Esophagus muscularis mucosa (tissue), 4 donors: ENCODE results near the gene AIM2. TPM values are rescaled to one million over a fixed set of nuclear protein-coding genes. Genes with fewer than 3 reads are reported as not detected.
"Not testable (repeated sequence)": the region's sequence is repeated elsewhere in the genome, so short reads cannot be mapped to it uniquely, and the experiment has no call there.

Experiments used
- DNase-seq: peaks from one replicate; pipeline ENCODE4 v3.0.0-alpha.2; 2017; ENCODE audit errors: extremely low spot score
- H3K27ac ChIP-seq, 4 donors: fragments of 200-600 bp; sonication (generic); replicated peaks in 1 of 4; 1 replicate in 3 of 4; 2 replicates in 1 of 4; pipeline ENCODE4 v1.5.1; 2016 to 2019; ENCODE audit warnings: mild to moderate bottlenecking in 1 of 4
- H3K27me3 ChIP-seq, 4 donors: fragments of 200-600 bp; sonication (generic); one replicate each; pipeline versions ENCODE4 v1.5.1 to v1.6.0; 2016 to 2019
- H3K36me3 ChIP-seq, 4 donors: fragments of 200-600 bp; sonication (generic); one replicate each; pipeline ENCODE4 v1.5.1; 2016 to 2019
- H3K4me1 ChIP-seq, 4 donors: fragments of 200-600 bp; sonication (generic); one replicate each; pipeline ENCODE4 v1.5.1; 2016 to 2019
- H3K4me3 ChIP-seq, 4 donors: fragments of 200-600 bp; sonication (generic); 1 replicate in 2 of 4; 2 replicates in 2 of 4; pipeline ENCODE4 v1.5.1; 2016 to 2019; ENCODE audit warnings: mild to moderate bottlenecking in 4 of 4, moderate library complexity in 1 of 4
- H3K9me3 ChIP-seq, 4 donors: fragments of 200-600 bp; sonication (generic); 1 replicate in 3 of 4; 2 replicates in 1 of 4; pipeline ENCODE4 v1.5.1; 2016 to 2019
- EP300 ChIP-seq: sonication (generic); formaldehyde crosslinking; IDR thresholded peaks from one replicate; pipeline ENCODE4 v1.6.1; 2017; ENCODE audit warnings: antibody characterized with exemption
- POLR2A ChIP-seq: fragments of 450-650 bp; IDR thresholded peaks from one replicate; pipeline ENCODE4 v1.6.1; 2017; ENCODE audit warnings: antibody characterized with exemption, moderate library complexity, mild to moderate bottlenecking, low read depth
- POLR2AphosphoS5 ChIP-seq, 2 donors: sonication (generic); formaldehyde crosslinking; IDR thresholded peaks; one replicate each; pipeline ENCODE4 v1.6.1; 2017; ENCODE audit warnings: antibody characterized with exemption in 2 of 2
- WGBS: methylation state at CpG from one replicate; pipeline ENCODE4 v1.1.5; 2018; 5-methylcytosine and 5-hydroxymethylcytosine counted together
- intact Hi-C: fragments of 100-400 bp; cut with DNase I; formaldehyde crosslinking; loops from one replicate; pipeline ENCODE4 v1.15.1; 2023
- total RNA-seq, 4 donors: library from RNA; depleted of rRNA; stranded (reverse); fragments of >200 nt; gene quantifications; one replicate each; pipeline versions ENCODE4 v1.1.0 to v1.2.1, GENCODE V29; 2016
- TF ChIP-seq, protein P1 (sequence below), 3 experiments: fragments of 200-600 bp in 2 of 3; fragments of 450-650 bp in 1 of 3; sonication (generic) in 2 of 3; IDR thresholded peaks; one replicate each; pipeline ENCODE4 v1.5.1; 2017 to 2019; ENCODE audit warnings: antibody characterized with exemption in 3 of 3, mild to moderate bottlenecking in 2 of 3, moderate library complexity in 1 of 3

AIM2 gene
- total RNA-seq, 4 donors from 2014 or later = 0.32 to 0.50 TPM; not detected in 2

DNA sequence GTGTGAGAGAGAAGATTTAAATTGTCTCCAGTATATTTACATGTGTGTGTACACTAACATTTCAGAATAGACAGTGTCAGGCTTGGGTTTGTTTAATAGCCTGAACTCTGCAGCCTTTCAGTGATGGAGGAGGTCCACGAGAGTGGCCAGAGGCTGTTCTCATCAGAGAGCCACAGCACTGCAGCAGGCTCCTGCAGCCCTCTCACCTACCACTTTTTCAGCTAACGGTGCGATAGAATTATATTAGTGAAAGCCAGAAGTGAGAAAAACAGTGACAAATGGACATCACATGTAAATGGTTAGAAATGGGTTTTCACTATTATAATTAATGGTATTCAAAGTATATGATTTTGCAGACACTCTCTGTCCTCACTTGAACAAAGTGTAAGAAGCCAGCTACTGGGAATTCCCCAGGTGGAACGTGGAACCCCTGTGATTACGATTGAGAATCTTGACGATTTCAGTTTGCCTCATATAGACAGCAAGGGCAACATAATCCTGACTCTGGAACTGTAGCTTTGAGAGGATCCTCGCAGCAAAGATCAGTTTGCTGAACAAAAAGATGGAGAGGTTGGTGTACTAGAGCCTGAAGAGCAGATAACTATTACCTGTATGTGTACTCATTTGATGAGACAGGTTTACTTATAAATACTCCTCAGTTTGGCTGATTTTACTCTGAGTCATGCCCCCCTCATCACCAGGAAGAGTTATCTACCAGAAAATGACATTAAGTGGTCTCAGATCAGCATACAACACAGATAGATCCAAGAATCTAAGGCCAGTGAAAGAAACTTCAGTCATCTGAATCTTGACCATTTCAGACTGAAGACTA, 35.5 kb downstream of the AIM2 start:
- intact Hi-C loops = no loop called here
- Histone ChIP-seq H3K27ac (no peak overlapping the region), H3K9me3 (no peaks in the 10 kb centered on the region), H3K4me3 (no peak overlapping the region), H3K36me3 (peaks cover 3 to 76% (median 43%) of the 10 kb centered on the region in 4 donors), H3K27me3 (no peaks in the 10 kb centered on the region), H3K4me1 (no peaks in the 10 kb centered on the region)
- TF ChIP-seq EP300 (no peak), POLR2A (no peak), POLR2AphosphoS5 (IDR thresholded peaks at IDR 0.05) (no peak)
- TF ChIP-seq, protein P1, sequence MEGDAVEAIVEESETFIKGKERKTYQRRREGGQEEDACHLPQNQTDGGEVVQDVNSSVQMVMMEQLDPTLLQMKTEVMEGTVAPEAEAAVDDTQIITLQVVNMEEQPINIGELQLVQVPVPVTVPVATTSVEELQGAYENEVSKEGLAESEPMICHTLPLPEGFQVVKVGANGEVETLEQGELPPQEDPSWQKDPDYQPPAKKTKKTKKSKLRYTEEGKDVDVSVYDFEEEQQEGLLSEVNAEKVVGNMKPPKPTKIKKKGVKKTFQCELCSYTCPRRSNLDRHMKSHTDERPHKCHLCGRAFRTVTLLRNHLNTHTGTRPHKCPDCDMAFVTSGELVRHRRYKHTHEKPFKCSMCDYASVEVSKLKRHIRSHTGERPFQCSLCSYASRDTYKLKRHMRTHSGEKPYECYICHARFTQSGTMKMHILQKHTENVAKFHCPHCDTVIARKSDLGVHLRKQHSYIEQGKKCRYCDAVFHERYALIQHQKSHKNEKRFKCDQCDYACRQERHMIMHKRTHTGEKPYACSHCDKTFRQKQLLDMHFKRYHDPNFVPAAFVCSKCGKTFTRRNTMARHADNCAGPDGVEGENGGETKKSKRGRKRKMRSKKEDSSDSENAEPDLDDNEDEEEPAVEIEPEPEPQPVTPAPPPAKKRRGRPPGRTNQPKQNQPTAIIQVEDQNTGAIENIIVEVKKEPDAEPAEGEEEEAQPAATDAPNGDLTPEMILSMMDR (IDR thresholded peaks at IDR 0.05) = no peak
- no peak for DNase-seq
- 86% methylated on average over 7 of the region's 7 CpGs for WGBS

DNA sequence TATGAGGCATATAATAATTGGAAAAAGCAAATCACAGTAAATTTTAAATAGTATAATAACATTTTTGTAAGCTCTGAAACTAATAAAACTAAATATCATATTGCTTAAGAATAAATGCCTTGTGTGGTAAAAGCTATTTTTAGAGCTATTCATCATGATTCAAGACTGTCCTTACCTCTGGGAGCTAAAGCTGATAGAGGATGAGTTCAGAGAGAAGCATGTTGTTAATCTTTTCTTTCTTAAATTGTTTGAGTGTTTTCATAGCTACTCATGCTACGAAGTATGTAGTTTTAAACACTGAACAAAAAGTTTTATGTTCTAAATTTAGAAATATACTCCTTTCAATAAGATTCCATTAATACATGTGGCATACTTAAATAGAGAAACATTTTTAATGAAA, 36.4 kb downstream of the AIM2 start:
- intact Hi-C loops = no loop called here
- Histone ChIP-seq H3K36me3 (peaks cover 3 to 77% (median 42%) of the 10 kb centered on the region in 4 donors), H3K27me3 (no peaks in the 10 kb centered on the region), H3K27ac (no peak overlapping the region), H3K4me3 (no peak overlapping the region), H3K4me1 (no peaks in the 10 kb centered on the region), H3K9me3 (no peaks in the 10 kb centered on the region)
- no peak for TF ChIP-seq POLR2AphosphoS5 (IDR thresholded peaks at IDR 0.05)
- TF ChIP-seq, protein P1 (IDR thresholded peaks at IDR 0.05) = no peak
- no peak for TF ChIP-seq POLR2A
- no peak for TF ChIP-seq EP300
- no peak for DNase-seq
- 63% methylated on average over 1 of the region's 1 CpG for WGBS

DNA sequence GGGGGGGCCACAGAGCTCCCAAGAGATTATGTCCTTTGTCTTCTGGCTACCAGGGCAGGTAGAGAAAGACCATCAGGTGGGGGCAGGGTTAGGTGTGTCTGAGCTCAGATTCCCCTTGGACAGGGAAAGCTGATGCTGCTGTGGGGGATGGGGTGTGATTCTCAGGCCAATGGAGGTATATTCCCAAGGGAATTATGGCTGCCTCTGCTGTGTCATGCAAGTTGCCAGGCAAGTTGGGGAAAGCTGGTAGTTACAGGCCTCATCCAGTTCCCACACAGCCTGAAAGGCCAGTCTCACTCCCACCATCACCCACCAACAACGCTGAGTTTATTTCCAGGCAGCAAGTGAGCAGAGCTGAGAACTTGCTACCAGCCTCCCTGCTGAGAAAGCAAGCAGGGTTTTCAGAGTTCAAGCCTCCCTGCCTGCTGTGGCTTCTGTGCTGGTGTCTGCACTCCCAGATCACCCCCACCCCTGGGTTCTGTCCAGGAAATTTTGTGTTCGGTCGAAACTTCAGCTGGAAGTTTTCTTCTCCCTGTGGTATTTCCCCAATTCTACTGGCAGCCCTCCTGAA, 45.6 kb downstream of the AIM2 start:
- Histone ChIP-seq H3K27me3 (no peaks in the 10 kb centered on the region), H3K9me3 (peaks cover 0 to 6% (median 2%) of the 10 kb centered on the region in 4 donors), H3K36me3 (peaks cover 0 to 63% (median 31%) of the 10 kb centered on the region in 4 donors), H3K27ac (no peak overlapping the region), H3K4me1 (peaks cover 3 to 22% (median 13%) of the 10 kb centered on the region in 4 donors), H3K4me3 (no peak overlapping the region)
- intact Hi-C loops = no loop called here
- TF ChIP-seq POLR2A (no peak), POLR2AphosphoS5 (IDR thresholded peaks at IDR 0.05) (no peak), EP300 (no peak)
- TF ChIP-seq, protein P1 (IDR thresholded peaks at IDR 0.05) = no peak
- DNase-seq = no peak
- 51% methylated on average over 3 of the region's 3 CpGs for WGBS

DNA sequence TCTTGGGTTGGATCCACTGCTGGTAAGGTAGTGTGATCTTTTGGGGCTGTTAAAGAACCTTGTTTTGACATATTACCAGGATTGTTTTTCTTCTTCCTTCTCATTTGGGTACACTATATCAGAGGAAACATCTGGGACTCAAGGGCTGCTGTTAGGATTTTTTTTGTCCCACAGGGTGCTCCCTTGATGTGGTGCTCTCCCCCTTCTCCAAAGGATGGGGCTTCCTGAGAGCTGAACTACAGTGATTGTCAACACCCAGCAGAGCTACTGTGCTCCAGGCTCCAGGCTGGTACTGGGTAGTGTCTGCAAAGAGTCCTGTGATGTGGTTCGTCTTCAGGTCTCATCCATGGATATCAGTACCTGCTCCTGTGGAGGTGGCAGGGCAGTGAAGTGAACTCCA, 46.3 kb downstream of the AIM2 start:
- Histone ChIP-seq H3K4me3 (no peak overlapping the region), H3K4me1 (peaks cover 3 to 26% (median 13%) of the 10 kb centered on the region in 4 donors), H3K27me3 (no peaks in the 10 kb centered on the region), H3K27ac (no peak overlapping the region), H3K9me3 (peaks cover 0 to 6% (median 2%) of the 10 kb centered on the region in 4 donors), H3K36me3 (peaks cover 0 to 60% (median 29%) of the 10 kb centered on the region in 4 donors)
- no peak for DNase-seq
- intact Hi-C loops = no loop called here
- no peak for TF ChIP-seq POLR2A
- no peak for TF ChIP-seq EP300
- TF ChIP-seq, protein P1 (IDR thresholded peaks at IDR 0.05) = no peak
- TF ChIP-seq POLR2AphosphoS5 (IDR thresholded peaks at IDR 0.05) = no peak
- 100% methylated on average over 1 of the region's 1 CpG for WGBS

DNA sequence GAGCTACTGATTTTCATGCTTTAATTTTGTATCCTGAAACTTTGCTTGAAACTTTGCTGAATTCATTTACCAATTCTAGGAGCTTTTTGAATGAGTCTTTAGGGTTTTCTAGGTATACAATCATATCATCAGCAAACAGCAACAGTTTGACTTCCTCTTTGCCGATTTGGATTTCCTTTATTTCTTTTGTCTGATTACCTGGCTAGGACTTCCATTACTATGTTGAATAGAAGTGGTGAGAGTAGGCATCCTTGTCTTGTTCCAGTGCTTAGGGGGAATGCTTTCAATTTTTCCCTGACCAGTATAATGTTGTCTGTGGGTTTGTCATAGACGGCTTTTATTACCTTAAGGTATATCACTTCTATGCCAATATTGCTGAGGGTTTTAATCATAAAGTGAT, 49.7 kb downstream of the AIM2 start:
- H3K9me3 ChIP-seq, DNase-seq, H3K27me3 ChIP-seq, intact Hi-C loops, H3K4me3 ChIP-seq, H3K27ac ChIP-seq: not testable (repeated sequence)
- WGBS = 83% methylated on average over 2 of the region's 2 CpGs
- Histone ChIP-seq H3K4me1 (peaks cover 6 to 35% (median 18%) of the 10 kb centered on the region in 4 donors), H3K36me3 (peaks cover 0 to 45% (median 13%) of the 10 kb centered on the region in 4 donors)
